Peyer's patch (tissue), 4 donors: ENCODE data around the gene CRADD. TPM values are rescaled to one million over a fixed set of nuclear protein-coding genes. Genes with fewer than 3 reads are reported as not detected.

ENCODE experiments used
- DNase-seq, 3 donors: peaks; one replicate each; pipeline ENCODE4 v3.0.0-alpha.2; 2017 to 2019
- H3K27ac ChIP-seq, 4 donors: fragments of 200-600 bp; sonication (generic); one replicate each; pipeline ENCODE4 v1.5.1; 2016 to 2019
- H3K27me3 ChIP-seq, 2 donors: fragments of 200-600 bp; sonication (generic); one replicate each; pipeline ENCODE4 v1.5.1; 2019
- H3K36me3 ChIP-seq, 3 donors: fragments of 200-600 bp; sonication (generic); one replicate each; pipeline ENCODE4 v1.5.1; 2016 to 2019
- H3K4me1 ChIP-seq, 4 donors: fragments of 200-600 bp; sonication (generic); one replicate each; pipeline ENCODE4 v1.5.1; 2016 to 2019
- H3K4me3 ChIP-seq, 4 donors: fragments of 200-600 bp; sonication (generic); 1 replicate in 3 of 4; 2 replicates in 1 of 4; pipeline ENCODE4 v1.5.1; 2016 to 2019; ENCODE audit warnings: mild to moderate bottlenecking in 1 of 4
- H3K9me3 ChIP-seq, 4 donors: fragments of 200-600 bp; sonication (generic); one replicate each; pipeline ENCODE4 v1.5.1; 2016 to 2019; ENCODE audit warnings: mild to moderate bottlenecking in 1 of 4
- CTCF ChIP-seq, 6 experiments: fragments of 450-650 bp in 4 of 6; fragments of 200-600 bp in 2 of 6; sonication (generic) in 1 of 6; IDR thresholded peaks; one replicate each; pipeline ENCODE4 v1.5.1; 2017 to 2019; ENCODE audit warnings: antibody characterized with exemption in 6 of 6, mild to moderate bottlenecking in 3 of 6, moderate library complexity in 1 of 6
- POLR2A ChIP-seq, 2 donors: fragments of 450-650 bp; IDR thresholded peaks; one replicate each; pipeline ENCODE4 v1.5.1; 2017; ENCODE audit warnings: antibody characterized with exemption in 2 of 2, mild to moderate bottlenecking in 2 of 2, moderate library complexity in 2 of 2
- total RNA-seq, 4 donors: library from RNA; depleted of rRNA; stranded (reverse); fragments of >200 nt; gene quantifications; one replicate each; pipeline ENCODE4 v1.1.0, GENCODE V29; 2016

Gene CRADD
- total RNA-seq, 4 donors from 2014 or later, result 66.3 to 128 (median 89.4) TPM

GRCh38 chr12:93719710-93720109 lies 42.5 kb downstream of the CRADD start:
- H3K4me1 ChIP-seq, result peaks cover 0 to 6% (median 0%) of the 10 kb centered on the region in 4 donors
- no peak overlapping the region for H3K4me3 ChIP-seq
- no peak for DNase-seq
- H3K27ac ChIP-seq, result no peak overlapping the region
- H3K9me3 ChIP-seq, result no peaks in the 10 kb centered on the region
- H3K36me3 ChIP-seq, result no peaks in the 10 kb centered on the region
- H3K27me3 ChIP-seq, result no peaks in the 10 kb centered on the region
- no peak for TF ChIP-seq POLR2A (IDR thresholded peaks at IDR 0.05)
- TF ChIP-seq CTCF (IDR thresholded peaks at IDR 0.05), result no peak

GRCh38 chr12:93720559-93720958 lies 43.4 kb downstream of the CRADD start:
- peaks cover 0 to 4% (median 0%) of the 10 kb centered on the region in 4 donors for H3K4me1 ChIP-seq
- DNase-seq, result no peak
- no peak overlapping the region for H3K27ac ChIP-seq
- no peaks in the 10 kb centered on the region for H3K36me3 ChIP-seq
- H3K27me3 ChIP-seq, result no peaks in the 10 kb centered on the region
- H3K4me3 ChIP-seq, result no peak overlapping the region
- no peaks in the 10 kb centered on the region for H3K9me3 ChIP-seq
- TF ChIP-seq CTCF (IDR thresholded peaks at IDR 0.05) (no peak), POLR2A (IDR thresholded peaks at IDR 0.05) (no peak)

- no peak overlapping the region for H3K27ac ChIP-seq
- DNase-seq, result no peak
- no peaks in the 10 kb centered on the region for H3K9me3 ChIP-seq
- TF ChIP-seq CTCF (IDR thresholded peaks at IDR 0.05), result no peak
- no peak for TF ChIP-seq POLR2A (IDR thresholded peaks at IDR 0.05)
- H3K36me3 ChIP-seq, result no peaks in the 10 kb centered on the region
- no peaks in the 10 kb centered on the region for H3K27me3 ChIP-seq
- no peaks in the 10 kb centered on the region for H3K4me1 ChIP-seq
- H3K4me3 ChIP-seq, result no peak overlapping the region
Measured at GRCh38 chr12:93722179-93722578, 45.0 kb downstream of the CRADD start.

- no peaks in the 10 kb centered on the region for H3K4me1 ChIP-seq
- DNase-seq, result no peak
- H3K27me3 ChIP-seq, result no peaks in the 10 kb centered on the region
- H3K27ac ChIP-seq, result no peak overlapping the region
- no peaks in the 10 kb centered on the region for H3K9me3 ChIP-seq
- no peak for TF ChIP-seq POLR2A (IDR thresholded peaks at IDR 0.05)
- TF ChIP-seq CTCF (IDR thresholded peaks at IDR 0.05), result no peak
- no peaks in the 10 kb centered on the region for H3K36me3 ChIP-seq
- no peak overlapping the region for H3K4me3 ChIP-seq
Measured at GRCh38 chr12:93722835-93723567, 45.8 kb downstream of the CRADD start.

- H3K27ac ChIP-seq, result no peak overlapping the region
- no peaks in the 10 kb centered on the region for H3K9me3 ChIP-seq
- H3K36me3 ChIP-seq, result no peaks in the 10 kb centered on the region
- no peaks in the 10 kb centered on the region for H3K4me1 ChIP-seq
- no peak overlapping the region for H3K4me3 ChIP-seq
- no peaks in the 10 kb centered on the region for H3K27me3 ChIP-seq
- DNase-seq, result no peak
- TF ChIP-seq POLR2A (IDR thresholded peaks at IDR 0.05) (no peak), CTCF (IDR thresholded peaks at IDR 0.05) (no peak)
Measured at GRCh38 chr12:93723568-93723930, 46.4 kb downstream of the CRADD start.
